Caco-2 (cell line): Measurements from ENCODE around the gene FNBP1. TPM values are rescaled to one million over a fixed set of nuclear protein-coding genes. Genes with fewer than 3 reads are reported as not detected.

Experiments used
- BruUV-seq: library from RNA; stranded (reverse); fragments of 400-500 nt; replicated peaks from 2 replicates; lab custom pipeline; 2021; lab: Mats Ljungman, UMichigan
- CTCF ChIA-PET: fragments of 300-600 bp; sonication (Branson Sonifier 250); formaldehyde crosslinking; loops from one replicate; lab custom pipeline; 2022; ENCODE audit warnings: antibody characterized with exemption; lab: Charles Lee
- POLR2A ChIA-PET: fragments of 300-600 bp; sonication (Branson Sonifier 250); formaldehyde crosslinking; loops from one replicate; lab custom pipeline; 2022; ENCODE audit warnings: antibody characterized with exemption; lab: Charles Lee
- DNase-seq, 2 experiments: peaks; one replicate each; pipeline versions ENCODE4 v3.0.0 to v3.0.0-alpha.2; 2020 to 2022
- H3K27me3 ChIP-seq: replicated peaks from 2 replicates; pipeline ENCODE4 v1.6.0; 2011; ENCODE audit warnings: low read length; ENCODE audit not compliant: control insufficient read depth, insufficient read depth
- H3K36me3 ChIP-seq: 2 replicates; pipeline ENCODE4 v1.5.1; 2011; ENCODE audit warnings: low read length; ENCODE audit not compliant: control insufficient read depth, insufficient read depth
- H3K4me1 ChIP-seq: fragments of 250-450 bp; sonication (Bioruptor Pico); 2 replicates; pipeline ENCODE4 v1.5.1; 2020; ENCODE audit warnings: mild to moderate bottlenecking
- H3K4me3 ChIP-seq: 2 replicates; pipeline ENCODE4 v1.5.1; 2011; ENCODE audit warnings: low read depth, mild to moderate bottlenecking, control low read depth, low read length
- H3K9me3 ChIP-seq: fragments of 250-450 bp; sonication (Bioruptor Pico); 2 replicates; pipeline ENCODE4 v1.5.1; 2020; ENCODE audit warnings: mild to moderate bottlenecking, moderate library complexity
- H3K27ac Mint-ChIP-seq: one replicate; pipeline ENCODE4 v1.8.0; 2022; ENCODE audit warnings: mixed read lengths; ENCODE audit not compliant: unreplicated experiment
- H3K27me3 Mint-ChIP-seq: one replicate; pipeline ENCODE4 v1.8.0; 2022; ENCODE audit warnings: mixed read lengths; ENCODE audit not compliant: insufficient read depth, unreplicated experiment
- H3K36me3 Mint-ChIP-seq: one replicate; pipeline ENCODE4 v1.8.0; 2022; ENCODE audit warnings: mild to moderate bottlenecking, mixed read lengths; ENCODE audit not compliant: insufficient read depth, unreplicated experiment
- H3K4me1 Mint-ChIP-seq: one replicate; pipeline ENCODE4 v1.8.0; 2022; ENCODE audit warnings: low read depth, mixed read lengths; ENCODE audit not compliant: unreplicated experiment
- H3K4me3 Mint-ChIP-seq: one replicate; pipeline ENCODE4 v1.8.0; 2022; ENCODE audit warnings: mild to moderate bottlenecking, moderate library complexity, mixed read lengths; ENCODE audit not compliant: unreplicated experiment
- H3K9me3 Mint-ChIP-seq: one replicate; pipeline ENCODE4 v1.8.0; 2022; ENCODE audit warnings: mixed read lengths; ENCODE audit not compliant: unreplicated experiment
- intact Hi-C: fragments of 100-400 bp; cut with micrococcal nuclease; formaldehyde crosslinking; loops from one replicate; pipeline ENCODE4 v1.10.0; 2022; ENCODE audit not compliant: unreplicated experiment
- total RNA-seq: library from RNA; stranded (reverse); gene quantifications from 2 replicates; pipeline ENCODE4 v1.2.3, GENCODE V29; 2022
- TF ChIP-seq, protein P1 (sequence below), 2 experiments: fragments of 200-600 bp in 1 of 2; IDR thresholded peaks; 1 replicate in 1 of 2; 2 replicates in 1 of 2; pipeline versions ENCODE4 v1.5.1 to v1.8.0; 2011 to 2022; ENCODE audit warnings: antibody characterized with exemption in 1 of 2, control low read depth in 1 of 2, inconsistent platforms in 1 of 2, low read depth in 1 of 2, low read length in 1 of 2, mild to moderate bottlenecking in 1 of 2, moderate library complexity in 1 of 2; ENCODE audit not compliant: insufficient read depth in 1 of 2, severe bottlenecking in 1 of 2, unreplicated experiment in 1 of 2

Gene FNBP1
- total RNA-seq, 1 experiment from 2014 or later: 33.2 TPM

DNA sequence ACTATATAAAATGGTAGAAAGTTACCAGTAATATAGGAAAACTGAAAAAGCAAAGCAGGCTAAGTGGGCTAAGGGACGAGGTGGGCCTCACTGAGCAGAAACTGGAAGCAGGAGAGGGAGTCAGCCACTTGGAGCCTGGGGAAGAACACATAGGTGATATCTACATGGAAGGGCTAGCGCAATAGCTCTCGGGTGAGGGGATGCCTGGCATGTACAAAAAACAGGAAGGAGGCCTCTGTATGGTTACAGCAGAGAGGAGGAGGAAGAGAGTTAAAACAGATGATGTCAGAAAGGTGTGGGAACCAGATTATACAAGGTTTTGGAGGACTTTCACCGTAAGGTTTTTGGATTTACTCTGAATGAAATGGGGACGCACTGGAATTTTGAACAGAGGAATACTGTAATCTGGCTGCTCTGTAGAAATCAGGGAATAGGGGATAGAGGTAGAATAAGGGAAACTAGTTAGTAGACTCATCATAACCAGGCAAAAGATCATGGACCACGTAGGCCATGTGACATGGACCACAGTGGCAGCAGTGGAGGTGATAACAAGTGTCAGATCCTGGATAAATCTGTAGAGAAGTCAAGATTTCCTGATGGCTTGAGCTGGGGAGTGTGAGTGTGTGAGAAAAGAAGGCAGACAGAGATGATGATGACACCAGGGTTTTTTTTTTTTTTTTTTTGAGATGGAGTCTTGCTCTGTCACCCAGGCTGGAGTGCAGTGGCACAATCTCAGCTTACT, 52.5 kb downstream of the FNBP1 start:
- TF ChIP-seq, protein P1, sequence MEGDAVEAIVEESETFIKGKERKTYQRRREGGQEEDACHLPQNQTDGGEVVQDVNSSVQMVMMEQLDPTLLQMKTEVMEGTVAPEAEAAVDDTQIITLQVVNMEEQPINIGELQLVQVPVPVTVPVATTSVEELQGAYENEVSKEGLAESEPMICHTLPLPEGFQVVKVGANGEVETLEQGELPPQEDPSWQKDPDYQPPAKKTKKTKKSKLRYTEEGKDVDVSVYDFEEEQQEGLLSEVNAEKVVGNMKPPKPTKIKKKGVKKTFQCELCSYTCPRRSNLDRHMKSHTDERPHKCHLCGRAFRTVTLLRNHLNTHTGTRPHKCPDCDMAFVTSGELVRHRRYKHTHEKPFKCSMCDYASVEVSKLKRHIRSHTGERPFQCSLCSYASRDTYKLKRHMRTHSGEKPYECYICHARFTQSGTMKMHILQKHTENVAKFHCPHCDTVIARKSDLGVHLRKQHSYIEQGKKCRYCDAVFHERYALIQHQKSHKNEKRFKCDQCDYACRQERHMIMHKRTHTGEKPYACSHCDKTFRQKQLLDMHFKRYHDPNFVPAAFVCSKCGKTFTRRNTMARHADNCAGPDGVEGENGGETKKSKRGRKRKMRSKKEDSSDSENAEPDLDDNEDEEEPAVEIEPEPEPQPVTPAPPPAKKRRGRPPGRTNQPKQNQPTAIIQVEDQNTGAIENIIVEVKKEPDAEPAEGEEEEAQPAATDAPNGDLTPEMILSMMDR (IDR thresholded peaks at IDR 0.05; ENCODE audit: insufficient read depth in 1 of 2, low read depth in 1 of 2, low read length in 1 of 2, severe bottlenecking in 1 of 2, unreplicated experiment in 1 of 2): no peak
- Mint-ChIP-seq H3K27ac (no peak overlapping the region), H3K4me1 (peaks cover 7% of the 10 kb centered on the region), H3K27me3 (no peaks in the 10 kb centered on the region), H3K36me3 (no peaks in the 10 kb centered on the region), H3K9me3 (no peaks in the 10 kb centered on the region), H3K4me3 (no peak overlapping the region)
- CTCF ChIA-PET: no interaction called here
- POLR2A ChIA-PET: no interaction called here
- Histone ChIP-seq H3K36me3 (no peaks in the 10 kb centered on the region; the same call in 1 of the 2 replicates), H3K27me3 (no peaks in the 10 kb centered on the region), H3K4me3 (no peak overlapping the region), H3K9me3 (no peaks in the 10 kb centered on the region), H3K4me1 (no peaks in the 10 kb centered on the region)
- DNase-seq: no peak
- intact Hi-C loops: no loop called here
- BruUV-seq: no TSS peak

DNA sequence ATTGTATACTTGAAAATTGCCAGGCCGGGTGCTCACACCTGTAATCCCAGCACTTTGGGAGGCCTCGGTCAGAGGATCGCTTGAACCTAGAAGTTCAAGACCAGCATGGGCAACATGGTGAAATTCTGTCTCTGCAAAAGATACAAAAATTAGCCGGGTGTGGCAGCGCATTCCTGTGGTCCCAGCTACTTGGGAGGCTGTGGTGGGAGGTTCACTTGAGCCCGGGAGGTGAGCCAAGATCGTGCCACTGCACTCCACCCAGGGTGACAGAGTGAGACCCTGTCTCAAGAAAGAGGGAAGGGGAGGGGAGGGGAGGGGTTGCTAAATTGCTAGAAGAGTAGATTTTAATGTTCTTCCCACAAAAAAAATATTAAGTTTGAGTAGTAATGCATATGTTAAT, 53.2 kb downstream of the FNBP1 start:
- TF ChIP-seq, protein P1 (IDR thresholded peaks at IDR 0.05; ENCODE audit: insufficient read depth in 1 of 2, low read depth in 1 of 2, low read length in 1 of 2, severe bottlenecking in 1 of 2, unreplicated experiment in 1 of 2): no peak
- no peaks in the 10 kb centered on the region; the same call in 1 of the 2 replicates for H3K36me3 ChIP-seq
- no peaks in the 10 kb centered on the region for H3K36me3 Mint-ChIP-seq
- no peak overlapping the region for H3K4me3 Mint-ChIP-seq
- ChIA-PET CTCF (no interaction called here), POLR2A (no interaction called here)
- H3K4me1 ChIP-seq: no peaks in the 10 kb centered on the region
- intact Hi-C loops: no loop called here
- no peaks in the 10 kb centered on the region for H3K27me3 Mint-ChIP-seq
- DNase-seq: no peak
- H3K9me3 Mint-ChIP-seq: no peaks in the 10 kb centered on the region
- BruUV-seq: no TSS peak
- no peaks in the 10 kb centered on the region for H3K9me3 ChIP-seq
- H3K4me1 Mint-ChIP-seq: peaks cover 6% of the 10 kb centered on the region
- H3K27me3 ChIP-seq: no peaks in the 10 kb centered on the region
- H3K4me3 ChIP-seq: no peak overlapping the region
- H3K27ac Mint-ChIP-seq: no peak overlapping the region

DNA sequence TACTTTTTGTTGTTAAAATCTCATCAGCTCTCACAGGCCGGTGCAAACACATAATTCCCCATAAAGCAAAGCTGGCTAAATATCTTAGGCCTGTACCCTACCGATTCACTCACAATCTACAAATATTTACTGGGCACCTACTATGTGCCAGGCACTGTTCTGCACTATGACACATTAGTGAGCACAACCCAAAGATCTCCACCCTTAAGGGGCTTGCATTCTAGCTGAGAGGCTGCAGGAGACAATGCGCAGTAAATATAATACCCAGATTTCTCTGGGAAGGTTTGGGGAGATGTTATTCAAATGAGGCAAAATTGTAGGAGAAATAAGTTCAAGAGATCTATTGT, 53.7 kb downstream of the FNBP1 start:
- DNase-seq: no peak
- ChIA-PET CTCF (no interaction called here), POLR2A (no interaction called here)
- no peak overlapping the region for H3K4me3 Mint-ChIP-seq
- H3K27me3 ChIP-seq: no peaks in the 10 kb centered on the region
- H3K9me3 ChIP-seq: no peaks in the 10 kb centered on the region
- no peaks in the 10 kb centered on the region for H3K27me3 Mint-ChIP-seq
- no peaks in the 10 kb centered on the region for H3K9me3 Mint-ChIP-seq
- TF ChIP-seq, protein P1 (IDR thresholded peaks at IDR 0.05; ENCODE audit: insufficient read depth in 1 of 2, low read depth in 1 of 2, low read length in 1 of 2, severe bottlenecking in 1 of 2, unreplicated experiment in 1 of 2): no peak
- no peak overlapping the region for H3K27ac Mint-ChIP-seq
- H3K36me3 ChIP-seq: no peaks in the 10 kb centered on the region; the same call in 1 of the 2 replicates
- intact Hi-C loops: no loop called here
- no peaks in the 10 kb centered on the region for H3K36me3 Mint-ChIP-seq
- no peak overlapping the region for H3K4me3 ChIP-seq
- BruUV-seq: no TSS peak
- H3K4me1 Mint-ChIP-seq: peaks cover 6% of the 10 kb centered on the region
- H3K4me1 ChIP-seq: no peaks in the 10 kb centered on the region
